Activated CD4-positive, alpha-beta T cell treated with anti-CD3 and anti-CD28 coated beads, Interleukin-2, amount 50 U/mL, for 4 hours (primary cell): ENCODE measurements around the gene ADAM12.

ENCODE experiments used
- DNase-seq, 2 experiments: peaks; one replicate each; pipeline ENCODE4 v3.0.0-alpha.2; 2020

Gene ADAM12

DNA sequence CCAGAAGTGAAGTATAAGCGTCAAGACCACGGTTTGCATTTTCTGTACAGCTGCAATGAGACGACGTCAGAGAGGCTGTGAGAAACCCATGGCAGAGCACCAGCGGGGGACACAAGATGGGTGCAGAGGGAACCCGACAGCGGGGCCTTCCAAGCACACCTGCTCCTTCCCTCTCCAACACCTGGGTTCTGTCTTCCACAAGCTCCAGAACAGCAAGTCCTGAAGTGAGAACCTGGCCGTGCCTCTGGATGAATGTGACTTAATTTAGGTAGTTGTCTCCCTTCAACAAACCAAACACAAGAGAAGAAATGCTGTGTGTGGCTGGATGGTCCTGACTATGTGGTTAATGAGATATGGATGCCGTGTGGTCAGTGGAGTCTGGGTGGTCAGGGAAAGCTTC, 76.1 kb downstream of the ADAM12 start:
- no peak for DNase-seq

GRCh38 chr10:126309228-126309883, 78.9 kb downstream of the ADAM12 start:
- DNase-seq: no peak

- DNase-seq: no peak
These were observed 85.2 kb downstream of the ADAM12 start for GRCh38 chr10:126302826-126303665.

DNA sequence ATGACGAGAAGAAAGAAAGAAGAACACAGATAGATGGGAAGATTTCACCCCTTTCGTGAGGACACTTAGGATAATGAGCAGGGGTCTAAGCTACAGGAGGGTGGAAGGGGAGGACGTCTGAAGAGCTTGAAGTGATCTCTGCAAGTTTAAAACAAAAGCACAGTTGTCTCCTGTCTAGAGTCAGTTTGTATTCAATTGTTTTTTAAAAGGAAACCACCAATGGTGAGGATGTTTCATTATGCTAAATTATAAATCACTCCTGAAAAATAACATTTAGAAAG, 85.9 kb downstream of the ADAM12 start:
- DNase-seq: no peak

GRCh38 chr10:126301701-126302475, 86.4 kb downstream of the ADAM12 start:
- no peak for DNase-seq

GRCh38 chr10:126294451-126294850, 93.8 kb downstream of the ADAM12 start:
- no peak for DNase-seq

DNA sequence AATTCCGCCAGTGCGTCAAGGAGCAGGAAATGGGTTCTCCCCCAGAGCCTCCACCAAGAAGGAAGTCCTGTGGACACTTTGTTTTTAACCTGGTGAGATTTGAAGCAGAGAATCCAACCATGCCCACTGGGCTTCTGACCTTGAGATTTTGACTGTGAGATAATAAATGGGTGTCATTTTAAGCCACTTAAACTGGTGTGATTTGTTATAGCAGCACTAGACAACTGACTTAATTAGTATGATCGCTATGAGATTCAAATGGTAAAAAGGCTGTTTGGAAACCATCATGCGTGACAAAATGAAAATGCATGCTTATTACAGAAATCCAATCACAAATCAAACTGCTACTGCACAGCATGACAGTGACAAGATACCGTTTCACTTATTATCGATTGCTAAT, 98.0 kb downstream of the ADAM12 start:
- no peak for DNase-seq

DNA sequence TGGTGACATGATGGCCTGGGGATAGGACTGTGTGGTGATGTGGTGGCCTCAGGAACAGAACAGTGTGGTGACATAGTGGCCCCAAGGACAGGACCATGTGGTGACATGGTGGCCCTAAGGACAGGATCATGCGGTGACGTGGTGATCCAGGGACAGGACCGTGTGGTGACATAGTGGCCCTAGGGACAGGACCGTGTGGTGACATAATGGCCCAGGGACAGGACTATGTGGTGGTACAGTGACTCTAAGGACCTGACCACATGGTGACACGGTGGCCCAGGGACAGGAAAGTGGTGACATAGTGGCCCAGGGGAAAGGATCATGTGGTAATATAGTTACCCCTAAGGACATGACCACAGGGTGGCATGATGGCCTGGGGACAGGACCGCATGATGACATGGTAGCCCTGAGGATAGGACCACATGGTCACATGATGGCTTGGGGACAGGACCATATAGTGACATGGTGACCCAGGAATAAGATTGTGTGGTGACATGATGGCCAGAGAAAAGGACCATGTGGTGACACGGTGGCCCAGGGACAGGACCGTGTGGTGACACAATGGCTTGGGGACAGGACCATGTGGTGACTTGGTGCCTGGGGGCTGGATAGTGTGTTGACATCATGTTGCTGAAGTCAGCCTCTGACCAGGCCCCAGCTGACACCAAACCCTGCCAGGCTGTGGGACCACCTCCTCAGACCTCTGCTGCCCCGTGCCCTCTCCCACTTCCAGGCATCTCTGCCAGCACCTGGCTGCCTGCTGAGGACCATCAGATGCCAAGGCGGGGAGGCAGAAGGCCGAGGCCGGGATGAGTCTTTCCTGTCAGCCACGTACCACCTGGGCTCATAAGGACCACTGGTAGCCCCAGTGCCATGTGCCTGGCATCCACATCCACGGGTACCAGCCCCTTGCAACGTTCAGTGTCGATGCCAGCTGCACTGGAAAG, 99.5 kb downstream of the ADAM12 start:
- no peak for DNase-seq

DNA sequence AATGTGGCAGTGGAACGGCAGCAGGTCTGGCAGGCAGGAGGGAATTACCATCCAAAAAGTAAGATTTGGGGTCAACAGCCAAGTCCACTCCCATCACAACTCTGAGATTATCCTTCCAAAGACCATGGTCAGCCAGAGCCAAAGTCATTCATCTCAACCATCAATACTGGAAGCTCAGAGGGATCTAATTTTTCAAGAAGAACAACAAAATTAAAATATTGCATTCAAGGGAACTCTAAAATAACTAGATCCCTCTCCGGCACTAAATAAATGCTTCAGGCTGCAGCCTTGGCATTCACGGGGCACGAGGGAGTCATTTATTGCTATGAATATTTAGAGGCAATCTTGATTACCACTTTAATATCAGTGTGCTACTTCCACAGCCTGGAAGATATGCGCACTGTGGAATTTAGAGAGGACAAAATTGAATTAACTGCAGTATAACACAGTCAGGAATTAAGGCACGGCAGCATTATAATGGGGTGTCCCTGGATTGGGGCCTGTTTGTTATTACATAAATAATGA, 102.0 kb downstream of the ADAM12 start:
- no peak for DNase-seq

GRCh38 chr10:126283307-126283706, 105.0 kb downstream of the ADAM12 start:
- no peak for DNase-seq

DNA sequence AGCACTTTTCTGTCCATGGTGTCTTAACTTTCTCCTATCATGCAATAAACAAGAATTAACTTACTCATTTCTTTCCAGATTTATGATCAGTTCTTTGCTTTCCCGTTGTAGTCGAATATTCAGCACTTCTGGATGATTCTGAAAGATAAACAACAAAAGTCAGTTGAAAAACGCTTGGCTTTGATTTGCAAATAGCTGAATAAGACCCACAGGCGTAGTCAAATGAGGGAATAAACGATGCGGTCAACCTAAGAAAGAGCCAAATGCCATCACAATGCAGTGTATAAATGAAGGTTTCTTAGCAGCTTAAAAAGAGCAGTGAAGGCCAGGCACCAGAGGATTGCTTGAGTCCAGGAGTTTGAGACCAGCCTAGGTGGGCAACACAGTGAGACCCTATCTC, 109.4 kb downstream of the ADAM12 start:
- no peak for DNase-seq

DNA sequence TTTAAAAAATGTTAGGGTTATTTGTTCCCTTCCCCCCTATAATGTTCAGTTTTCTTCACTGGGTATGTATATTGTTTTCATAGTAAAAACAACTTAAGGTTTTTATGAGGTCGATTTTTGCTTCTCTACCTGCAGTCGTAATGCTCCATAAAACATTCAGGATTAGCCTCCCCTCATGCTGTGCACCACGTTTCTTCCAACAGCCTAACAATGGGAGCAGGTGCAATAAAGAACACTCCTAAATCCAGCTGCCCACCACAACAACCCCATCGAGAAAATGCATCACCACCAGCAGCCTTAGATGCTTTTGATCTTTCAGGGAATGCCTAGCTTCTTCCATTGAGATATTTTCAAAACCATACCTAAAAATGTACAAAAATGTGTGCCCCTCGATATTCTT, 111.1 kb downstream of the ADAM12 start:
- DNase-seq: no peak

GRCh38 chr10:126272526-126272925, 115.8 kb downstream of the ADAM12 start:
- DNase-seq: no peak

GRCh38 chr10:126270111-126270510, 118.2 kb downstream of the ADAM12 start:
- DNase-seq: no peak

DNA sequence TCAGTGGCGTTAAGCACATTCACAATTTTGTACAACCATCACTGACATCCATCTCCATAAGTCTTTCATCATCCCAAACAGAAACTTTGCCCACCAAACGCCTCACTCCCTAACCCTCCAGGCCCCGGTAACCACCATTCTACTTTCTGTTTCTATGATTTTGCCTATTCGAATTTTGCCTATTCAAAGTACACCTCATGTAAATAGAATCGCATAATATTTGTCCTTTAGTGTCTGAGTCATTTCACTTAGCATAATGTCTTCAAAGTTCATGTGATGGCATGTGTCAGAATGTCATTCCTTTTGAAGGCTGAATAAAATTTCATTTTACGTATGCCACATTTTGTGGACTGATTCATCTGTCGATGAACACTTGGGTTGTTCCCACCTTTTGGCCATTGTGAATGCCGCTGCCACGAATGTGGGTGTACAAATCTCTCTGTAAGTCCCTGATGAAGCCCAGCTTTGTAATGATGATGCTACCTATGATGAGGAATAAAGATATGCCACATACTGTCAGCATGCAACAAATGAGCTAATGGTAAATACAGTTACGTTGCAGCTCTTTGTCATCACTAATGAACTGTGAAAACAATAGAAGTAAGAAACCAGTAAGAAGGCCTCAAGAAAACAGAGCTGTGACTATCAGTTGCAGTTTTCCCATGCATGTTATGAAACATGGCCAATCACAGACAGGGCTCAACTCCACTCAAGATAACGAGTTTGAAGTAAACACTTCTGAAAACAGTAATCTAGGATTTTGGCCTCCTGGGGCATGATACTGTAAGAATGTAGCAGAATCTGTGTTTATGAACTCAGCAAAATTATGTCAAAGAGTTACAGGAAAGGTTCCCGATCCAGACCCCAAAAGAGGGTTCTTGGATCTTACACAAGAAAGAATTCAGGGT, 120.0 kb downstream of the ADAM12 start:
- no peak for DNase-seq

GRCh38 chr10:126264102-126265018, 123.9 kb downstream of the ADAM12 start:
- no peak for DNase-seq

DNA sequence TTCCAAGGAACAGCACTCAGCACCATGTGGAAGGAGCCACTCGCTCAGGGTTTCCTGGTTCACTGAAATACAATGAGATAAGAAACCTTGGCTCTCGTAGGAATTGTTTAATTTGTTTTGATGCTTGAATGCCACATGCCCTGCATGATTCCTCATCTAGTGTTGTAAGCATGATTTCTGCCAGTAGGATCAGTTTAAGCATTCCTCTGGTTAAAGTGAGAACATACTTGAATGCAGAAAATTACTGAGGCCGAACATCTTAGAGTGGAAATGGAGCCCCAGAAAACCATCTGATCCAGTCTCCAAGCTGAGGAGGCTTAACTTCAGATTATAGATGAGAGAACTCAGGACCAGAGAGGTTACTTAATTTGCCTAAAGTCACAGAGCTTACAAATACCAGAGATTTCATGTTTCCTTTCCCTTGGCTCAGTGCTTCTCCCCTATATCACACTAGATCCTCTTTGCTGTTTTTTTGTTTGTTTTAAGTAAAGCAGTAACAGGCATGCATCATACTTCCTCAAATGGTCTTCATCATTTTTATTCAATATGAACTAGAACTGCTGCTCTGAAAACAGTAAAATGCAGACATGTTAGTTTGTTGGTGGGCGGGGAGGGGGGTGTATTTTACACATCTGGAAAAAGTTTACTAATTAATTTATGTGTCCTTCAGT, 125.1 kb downstream of the ADAM12 start:
- no peak for DNase-seq

DNA sequence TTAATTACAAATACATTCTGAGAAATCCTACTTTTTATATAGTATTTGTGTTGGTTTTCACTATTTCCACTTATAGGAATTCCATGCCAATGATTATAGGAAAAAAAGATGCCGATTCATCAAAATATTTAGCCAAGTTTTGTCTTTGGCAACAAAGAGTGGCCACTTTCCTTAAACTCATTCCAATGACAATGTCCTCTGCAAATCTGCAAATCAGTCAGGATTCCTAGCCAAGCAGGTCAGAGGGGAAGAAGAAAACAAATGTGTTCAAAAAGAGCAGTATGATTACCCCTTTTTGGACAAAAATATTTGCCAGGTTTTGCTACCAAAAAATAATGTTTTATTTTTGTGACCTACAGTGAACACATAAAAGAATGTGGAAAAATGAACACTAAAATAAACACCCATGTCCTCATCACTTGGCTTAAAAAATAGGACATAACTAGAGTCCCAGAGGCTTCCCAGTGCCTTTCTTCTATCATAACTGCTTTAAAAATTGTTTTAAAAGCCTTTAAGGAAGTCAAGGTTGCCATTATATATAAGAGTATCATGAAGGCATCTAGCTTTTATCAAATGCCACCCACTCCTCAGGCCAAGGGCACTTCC, 125.9 kb downstream of the ADAM12 start:
- DNase-seq: no peak

DNA sequence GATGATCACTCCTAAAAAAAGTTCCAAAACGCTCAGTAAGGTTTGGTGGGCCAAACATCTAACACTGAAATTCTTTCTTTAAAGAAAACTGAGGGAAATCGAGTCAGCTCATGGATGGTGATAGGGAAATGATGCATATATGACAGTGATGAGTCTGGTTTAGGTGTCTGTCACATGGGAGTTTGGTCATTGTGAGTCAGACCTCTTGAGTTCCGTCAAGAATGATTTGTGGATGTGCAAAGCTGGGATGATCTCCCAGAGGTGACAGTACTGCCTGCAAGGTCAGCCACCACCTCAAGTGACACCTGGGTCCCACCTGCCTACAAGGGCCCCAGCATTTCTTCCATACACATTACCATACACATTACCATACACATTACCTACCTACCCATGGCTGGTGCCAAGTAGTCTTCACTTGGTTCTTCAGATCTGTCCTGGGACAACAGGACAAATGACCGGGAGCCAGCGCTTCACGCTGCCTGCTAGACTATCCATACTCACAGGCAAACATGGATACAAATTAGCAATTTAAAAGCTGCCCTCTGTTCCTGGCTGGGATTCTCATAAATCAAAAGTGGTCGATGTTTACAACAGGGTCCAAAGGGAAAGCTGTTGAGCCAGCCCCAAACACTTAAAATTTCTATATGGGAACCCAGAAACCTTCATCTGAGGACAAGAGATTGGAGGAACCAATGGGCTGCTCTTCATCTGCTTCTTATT, 128.4 kb downstream of the ADAM12 start:
- no peak for DNase-seq
